Natural killer cell (primary cell): ENCODE data around the gene MYO7B. TPM values are rescaled to one million over a fixed set of nuclear protein-coding genes. Genes with fewer than 3 reads are reported as not detected.

Experiments used
- ATAC-seq, 3 donors: fragments of 150-1000 bp in 2 of 3; fragments of 200-7000 bp in 1 of 3; cut with Tn5 transposase; 1 replicate in 1 of 3; 2 replicates in 2 of 3; pipeline ENCODE4 v1.10.0; 2021; ENCODE audit warnings: mild to moderate bottlenecking in 2 of 3, moderate library complexity in 2 of 3
- DNase-seq, 2 donors: peaks; one replicate each; pipeline versions ENCODE4 v3.0.0 to v3.0.0-alpha.2; 2013 to 2021; ENCODE audit warnings: mixed read lengths in 1 of 2
- H3K27ac ChIP-seq: one replicate; pipeline ENCODE4 v1.5.1; 2013; ENCODE audit warnings: mild to moderate bottlenecking, low read length
- H3K27me3 ChIP-seq: one replicate; pipeline ENCODE4 v1.6.1; 2013; ENCODE audit warnings: low read length; ENCODE audit not compliant: control insufficient read depth, insufficient read depth
- H3K36me3 ChIP-seq: one replicate; pipeline ENCODE4 v1.6.1; 2013; ENCODE audit warnings: low read length; ENCODE audit not compliant: control insufficient read depth, insufficient read depth
- H3K4me1 ChIP-seq: one replicate; pipeline ENCODE4 v1.6.1; 2013; ENCODE audit warnings: low read length; ENCODE audit not compliant: control insufficient read depth, insufficient read depth
- H3K4me3 ChIP-seq: one replicate; pipeline ENCODE4 v1.5.1; 2013; ENCODE audit warnings: low read length
- H3K9me3 ChIP-seq: one replicate; pipeline ENCODE4 v1.6.1; 2013; ENCODE audit warnings: low read length; ENCODE audit not compliant: control insufficient read depth, insufficient read depth
- H3K27ac Mint-ChIP-seq, 2 donors: one replicate each; pipeline ENCODE4 v1.8.0; 2022; ENCODE audit warnings: mild to moderate bottlenecking in 2 of 2, mixed read lengths in 2 of 2, moderate library complexity in 1 of 2
- H3K27me3 Mint-ChIP-seq, 2 donors: one replicate each; pipeline ENCODE4 v1.8.0; 2022; ENCODE audit warnings: low read depth in 2 of 2, mixed read lengths in 2 of 2
- H3K36me3 Mint-ChIP-seq: one replicate; pipeline ENCODE4 v1.8.0; 2022; ENCODE audit warnings: mixed read lengths
- H3K4me1 Mint-ChIP-seq, 2 donors: one replicate each; pipeline ENCODE4 v1.8.0; 2022; ENCODE audit warnings: mixed read lengths in 2 of 2
- H3K4me3 Mint-ChIP-seq: one replicate; pipeline ENCODE4 v1.8.0; 2022; ENCODE audit warnings: mild to moderate bottlenecking, moderate library complexity, mixed read lengths
- H3K9me3 Mint-ChIP-seq, 2 donors: one replicate each; pipeline ENCODE4 v1.8.0; 2022; ENCODE audit warnings: mixed read lengths in 2 of 2
- WGBS: methylation state at CpG from one replicate; pipeline ENCODE4 v1.1.7; 2013; ENCODE audit warnings: missing lambda C conversion rate; ENCODE audit not compliant: insufficient coverage; 5-methylcytosine and 5-hydroxymethylcytosine counted together
- intact Hi-C: fragments of 100-400 bp; cut with micrococcal nuclease; formaldehyde crosslinking; loops from one replicate; pipeline ENCODE4 v1.14.2; 2022
- total RNA-seq, 4 donors: library from RNA; stranded (reverse); fragments of 120-200 nt in 1 of 4; gene quantifications; one replicate each; pipeline versions ENCODE4 v1.2.3 to v1.2.4, GENCODE V29; 2013 to 2022
- TF ChIP-seq, protein P1 (sequence below): fragments of 200-600 bp; IDR thresholded peaks from one replicate; pipeline ENCODE4 v1.8.0; 2022; ENCODE audit warnings: antibody characterized with exemption

Gene MYO7B
- total RNA-seq, 3 donors from 2014 or later (not counting 1 experiment from before 2014, with no cell fraction given), result 0.14 to 0.45 (median 0.25) TPM

DNA sequence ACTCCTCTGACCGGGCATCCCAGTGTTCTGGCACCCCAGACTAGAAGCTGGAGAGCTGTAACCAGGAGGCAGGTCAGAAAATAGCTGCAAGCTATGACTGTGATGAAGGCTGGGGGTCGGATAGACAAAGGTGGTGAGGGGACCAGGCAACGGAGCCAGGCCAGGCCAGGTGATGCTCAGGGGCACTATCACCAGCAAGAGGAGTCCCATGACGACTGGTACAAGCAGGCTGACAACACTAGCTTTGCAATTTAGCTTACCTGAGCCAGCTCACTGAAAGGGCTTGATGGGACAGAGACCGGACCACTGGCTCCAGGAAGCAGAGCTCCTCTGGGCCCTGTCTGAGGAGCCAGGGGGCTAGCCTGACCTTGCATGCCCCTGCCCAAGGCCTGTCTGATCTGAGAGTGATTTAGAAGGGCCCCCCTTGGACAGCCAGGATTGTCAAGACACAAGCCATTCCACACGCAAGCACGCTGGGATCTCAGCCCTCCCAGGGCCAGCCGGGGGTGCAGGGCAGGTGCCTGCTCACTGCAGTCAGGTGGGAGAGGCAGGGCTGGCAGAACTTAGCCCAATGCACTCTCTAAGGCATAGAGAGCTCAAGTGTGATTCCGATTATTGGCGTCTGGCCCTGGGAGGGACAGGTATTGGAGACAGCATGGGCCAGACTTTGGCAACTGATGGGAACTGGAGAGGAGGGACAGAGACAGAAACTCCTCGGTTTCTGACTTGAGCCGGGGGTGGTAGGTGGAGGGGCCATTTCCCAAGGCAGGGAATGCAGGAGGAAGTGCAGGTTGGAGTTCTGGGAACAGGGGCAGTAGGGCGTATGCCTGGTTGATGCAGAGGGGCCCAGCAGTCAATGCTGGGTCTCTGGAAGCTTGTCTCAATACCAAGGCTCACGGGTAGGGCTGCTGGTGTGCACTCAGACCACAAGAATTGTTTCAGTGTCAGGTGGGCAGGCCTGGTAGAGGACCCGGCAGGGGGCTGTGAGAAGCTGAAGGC, 47.7 kb downstream of the MYO7B start:
- Mint-ChIP-seq H3K27me3 (peaks cover 0 to 7% of the 10 kb centered on the region in 2 donors), H3K4me3 (no peak overlapping the region), H3K36me3 (no peaks in the 10 kb centered on the region), H3K27ac (no peak overlapping the region), H3K4me1 (peaks cover 0 to 7% of the 10 kb centered on the region in 2 donors), H3K9me3 (no peaks in the 10 kb centered on the region)
- H3K4me1 ChIP-seq, result peaks cover 7% of the 10 kb centered on the region
- H3K36me3 ChIP-seq, result no peaks in the 10 kb centered on the region
- no peak overlapping the region for H3K27ac ChIP-seq
- WGBS, result 84% methylated on average over 15 of the region's 15 CpGs
- TF ChIP-seq, protein P1, sequence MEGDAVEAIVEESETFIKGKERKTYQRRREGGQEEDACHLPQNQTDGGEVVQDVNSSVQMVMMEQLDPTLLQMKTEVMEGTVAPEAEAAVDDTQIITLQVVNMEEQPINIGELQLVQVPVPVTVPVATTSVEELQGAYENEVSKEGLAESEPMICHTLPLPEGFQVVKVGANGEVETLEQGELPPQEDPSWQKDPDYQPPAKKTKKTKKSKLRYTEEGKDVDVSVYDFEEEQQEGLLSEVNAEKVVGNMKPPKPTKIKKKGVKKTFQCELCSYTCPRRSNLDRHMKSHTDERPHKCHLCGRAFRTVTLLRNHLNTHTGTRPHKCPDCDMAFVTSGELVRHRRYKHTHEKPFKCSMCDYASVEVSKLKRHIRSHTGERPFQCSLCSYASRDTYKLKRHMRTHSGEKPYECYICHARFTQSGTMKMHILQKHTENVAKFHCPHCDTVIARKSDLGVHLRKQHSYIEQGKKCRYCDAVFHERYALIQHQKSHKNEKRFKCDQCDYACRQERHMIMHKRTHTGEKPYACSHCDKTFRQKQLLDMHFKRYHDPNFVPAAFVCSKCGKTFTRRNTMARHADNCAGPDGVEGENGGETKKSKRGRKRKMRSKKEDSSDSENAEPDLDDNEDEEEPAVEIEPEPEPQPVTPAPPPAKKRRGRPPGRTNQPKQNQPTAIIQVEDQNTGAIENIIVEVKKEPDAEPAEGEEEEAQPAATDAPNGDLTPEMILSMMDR, result no peak
- DNase-seq (peak in 1 of 2 donors; percentile 9), ATAC-seq (peak in 1 of 3 donors; percentile 16)
- H3K27me3 ChIP-seq, result no peaks in the 10 kb centered on the region
- intact Hi-C loops, result no loop called here
- H3K4me3 ChIP-seq, result no peak overlapping the region
- no peaks in the 10 kb centered on the region for H3K9me3 ChIP-seq

DNA sequence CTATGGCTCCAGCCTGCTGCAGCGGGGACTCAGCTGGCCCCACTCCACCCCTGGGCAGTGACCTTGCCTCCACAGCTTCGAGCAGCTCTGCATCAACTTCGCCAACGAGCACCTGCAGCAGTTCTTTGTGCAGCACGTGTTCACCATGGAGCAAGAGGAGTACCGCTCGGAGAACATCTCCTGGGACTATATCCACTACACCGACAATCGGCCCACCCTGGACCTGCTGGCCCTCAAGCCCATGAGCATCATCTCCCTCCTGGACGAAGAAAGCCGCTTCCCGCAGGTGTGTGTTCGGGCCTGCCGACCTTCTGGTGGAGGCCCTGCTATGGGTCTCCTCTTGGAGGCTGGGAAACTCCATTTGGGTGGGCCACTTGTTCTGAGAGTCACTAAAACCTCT, 48.6 kb downstream of the MYO7B start:
- H3K4me3 ChIP-seq, result no peak overlapping the region
- H3K36me3 Mint-ChIP-seq, result no peaks in the 10 kb centered on the region
- no peak for DNase-seq

DNA sequence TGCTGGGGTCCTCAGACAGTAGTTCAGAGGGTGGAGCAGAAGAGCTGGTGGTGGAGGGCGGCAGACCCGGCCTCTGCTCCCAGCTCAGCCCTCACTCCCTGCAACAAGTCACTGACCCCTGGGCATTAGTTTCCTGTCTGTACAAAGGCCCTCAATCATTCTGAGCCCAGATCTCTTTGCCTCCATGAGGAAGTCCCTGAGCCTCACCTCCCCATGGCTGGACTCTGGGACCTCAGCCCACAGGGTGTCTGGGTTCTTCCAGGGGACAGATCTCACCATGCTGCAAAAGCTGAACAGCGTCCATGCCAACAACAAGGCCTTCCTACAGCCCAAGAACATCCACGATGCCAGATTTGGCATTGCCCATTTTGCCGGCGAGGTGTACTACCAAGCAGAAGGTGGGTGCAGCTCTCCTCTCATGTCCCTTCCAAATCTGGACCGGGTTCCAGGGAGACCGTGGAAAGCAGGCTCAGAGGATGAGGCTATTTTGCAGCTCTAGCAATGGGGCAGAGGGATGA, 49.1 kb downstream of the MYO7B start:
- H3K27me3 Mint-ChIP-seq, result peaks cover 0 to 7% of the 10 kb centered on the region in 2 donors
- H3K27ac ChIP-seq, result no peak overlapping the region
- no peak overlapping the region for H3K27ac Mint-ChIP-seq
- no peaks in the 10 kb centered on the region for H3K36me3 Mint-ChIP-seq
- WGBS, result 87% methylated on average over 8 of the region's 8 CpGs
- no peak overlapping the region for H3K4me3 ChIP-seq
- DNase-seq, result no peak
- intact Hi-C loops, result no loop called here
- H3K9me3 Mint-ChIP-seq, result no peaks in the 10 kb centered on the region
- H3K27me3 ChIP-seq, result no peaks in the 10 kb centered on the region
- H3K4me1 ChIP-seq, result peaks cover 7% of the 10 kb centered on the region
- TF ChIP-seq, protein P1, result no peak
- H3K36me3 ChIP-seq, result no peaks in the 10 kb centered on the region
- no peaks in the 10 kb centered on the region for H3K9me3 ChIP-seq
- ATAC-seq, result no peak
- H3K4me3 Mint-ChIP-seq, result no peak overlapping the region
- H3K4me1 Mint-ChIP-seq, result peaks cover 0 to 7% of the 10 kb centered on the region in 2 donors

More for the DNA sequence above, 48.6 kb downstream of the MYO7B start:
- peaks cover 0 to 7% of the 10 kb centered on the region in 2 donors for H3K4me1 Mint-ChIP-seq
- no peaks in the 10 kb centered on the region for H3K27me3 ChIP-seq
- TF ChIP-seq, protein P1, result no peak
- WGBS, result 89% methylated on average over 14 of the region's 14 CpGs
- no peak overlapping the region for H3K27ac Mint-ChIP-seq
- H3K9me3 Mint-ChIP-seq, result no peaks in the 10 kb centered on the region
- intact Hi-C loops, result no loop called here
- peaks cover 7% of the 10 kb centered on the region for H3K4me1 ChIP-seq
- H3K27me3 Mint-ChIP-seq, result peaks cover 0 to 7% of the 10 kb centered on the region in 2 donors
- no peaks in the 10 kb centered on the region for H3K36me3 ChIP-seq
- H3K4me3 Mint-ChIP-seq, result no peak overlapping the region
- no peak overlapping the region for H3K27ac ChIP-seq
- ATAC-seq, result peak in 1 of 3 donors; percentile 31
- H3K9me3 ChIP-seq, result no peaks in the 10 kb centered on the region
